Endothelial cell (in vitro differentiated cells): ENCODE data around the gene EML4. TPM values are rescaled to one million over a fixed set of nuclear protein-coding genes. Genes with fewer than 3 reads are reported as not detected.

Source experiments
- DNase-seq: peaks from one replicate; pipeline ENCODE4 v3.0.0; 2021; ENCODE audit warnings: low spot score
- H3K27ac Mint-ChIP-seq: one replicate; pipeline ENCODE4 v1.8.0; 2021; ENCODE audit warnings: mixed read lengths, inconsistent platforms; ENCODE audit not compliant: unreplicated experiment
- H3K27me3 Mint-ChIP-seq: one replicate; pipeline ENCODE4 v1.8.0; 2021; ENCODE audit warnings: mild to moderate bottlenecking, moderate library complexity, mixed read lengths, inconsistent platforms; ENCODE audit not compliant: unreplicated experiment
- H3K36me3 Mint-ChIP-seq: one replicate; pipeline ENCODE4 v1.8.0; 2021; ENCODE audit warnings: mild to moderate bottlenecking, low read depth, mixed read lengths, inconsistent platforms; ENCODE audit not compliant: unreplicated experiment
- H3K4me1 Mint-ChIP-seq: one replicate; pipeline ENCODE4 v1.8.0; 2021; ENCODE audit warnings: mild to moderate bottlenecking, mixed read lengths, inconsistent platforms; ENCODE audit not compliant: unreplicated experiment
- H3K4me3 Mint-ChIP-seq: one replicate; pipeline ENCODE4 v1.8.0; 2021; ENCODE audit warnings: mild to moderate bottlenecking, mixed read lengths, inconsistent platforms; ENCODE audit not compliant: unreplicated experiment
- H3K9me3 Mint-ChIP-seq: one replicate; pipeline ENCODE4 v1.8.0; 2021; ENCODE audit warnings: mixed read lengths, inconsistent platforms; ENCODE audit not compliant: unreplicated experiment
- CTCF ChIP-seq: fragments of 200-600 bp; sonication (generic); IDR thresholded peaks from one replicate; pipeline ENCODE4 v1.5.0; 2021; ENCODE audit warnings: antibody characterized with exemption; ENCODE audit not compliant: unreplicated experiment
- total RNA-seq: library from RNA; stranded (reverse); fragmentation: NEBNext Ultra II Directional; extraction: Animal tissue kit (Norgen Biotek cat#: 25700); gene quantifications from one replicate; pipeline ENCODE4 v1.2.1, GENCODE V29; 2021; ENCODE audit not compliant: unreplicated experiment

EML4 gene
- total RNA-seq, 1 donor from 2014 or later = 49.7 TPM

DNA sequence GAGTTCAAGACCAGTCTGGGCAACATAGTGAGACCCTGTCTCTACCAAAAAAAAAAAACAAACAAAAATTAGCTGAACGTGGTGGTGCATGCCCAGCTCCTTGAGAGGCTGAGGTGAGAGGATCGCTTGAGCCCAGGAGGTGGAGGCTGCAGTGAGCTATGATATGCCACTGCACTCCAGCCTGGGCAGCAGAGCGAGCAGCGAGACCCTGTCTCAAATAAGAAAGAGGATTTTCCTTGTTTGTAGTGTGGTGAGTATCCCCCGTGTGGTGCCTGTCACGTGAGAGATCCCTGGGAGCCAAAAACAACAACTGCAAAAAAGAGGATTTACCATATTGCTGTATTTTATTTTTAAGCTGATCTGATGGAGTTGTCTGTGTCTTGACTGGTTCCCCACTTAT is 9.2 kb downstream of the EML4 start:
- H3K36me3 Mint-ChIP-seq = no peaks in the 10 kb centered on the region
- H3K27me3 Mint-ChIP-seq = no peaks in the 10 kb centered on the region
- no peak overlapping the region for H3K27ac Mint-ChIP-seq
- no peaks in the 10 kb centered on the region for H3K9me3 Mint-ChIP-seq
- no peaks in the 10 kb centered on the region for H3K4me1 Mint-ChIP-seq
- H3K4me3 Mint-ChIP-seq = no peak overlapping the region
- DNase-seq = no peak
- TF ChIP-seq CTCF = no peak

GRCh38 chr2:42180300-42180699 is 11.1 kb downstream of the EML4 start:
- Mint-ChIP-seq H3K4me1 (no peaks in the 10 kb centered on the region), H3K36me3 (no peaks in the 10 kb centered on the region), H3K9me3 (no peaks in the 10 kb centered on the region), H3K4me3 (no peak overlapping the region), H3K27ac (no peak overlapping the region), H3K27me3 (no peaks in the 10 kb centered on the region)
- TF ChIP-seq CTCF = no peak
- no peak for DNase-seq

DNA sequence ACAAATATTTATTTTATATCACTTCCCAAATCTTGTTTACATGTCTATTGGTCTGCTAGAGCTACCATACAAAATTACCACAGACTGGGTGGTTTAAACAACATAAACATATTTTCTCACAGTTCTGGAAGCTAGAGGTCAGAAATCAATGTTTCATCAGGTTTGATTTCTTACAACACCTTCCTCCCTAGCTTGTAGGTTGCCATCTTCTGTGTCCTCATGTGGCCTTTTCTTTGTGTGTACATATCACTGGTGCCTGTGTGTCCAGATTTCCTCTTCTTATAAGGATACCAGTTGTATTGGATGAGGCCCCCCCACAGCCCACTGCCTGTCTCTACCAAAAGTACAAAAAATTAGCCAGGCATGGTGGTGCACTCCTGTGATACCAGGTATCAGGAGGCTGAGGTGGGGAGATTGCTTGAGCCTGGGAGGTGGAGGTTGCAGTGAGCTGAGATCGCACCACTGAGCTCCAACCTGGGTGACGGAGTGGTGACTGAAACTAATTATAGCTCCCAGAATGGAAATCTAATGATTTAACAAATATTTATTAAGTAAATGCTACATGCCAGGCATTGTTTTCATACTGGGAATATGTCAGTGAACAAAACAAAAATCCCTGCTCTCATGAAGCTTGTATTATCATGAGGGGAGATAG is 13.6 kb downstream of the EML4 start:
- Mint-ChIP-seq H3K36me3 (no peaks in the 10 kb centered on the region), H3K4me1 (no peaks in the 10 kb centered on the region), H3K4me3 (no peak overlapping the region), H3K27me3 (no peaks in the 10 kb centered on the region), H3K9me3 (no peaks in the 10 kb centered on the region), H3K27ac (no peak overlapping the region)
- no peak for TF ChIP-seq CTCF
- no peak for DNase-seq

DNA sequence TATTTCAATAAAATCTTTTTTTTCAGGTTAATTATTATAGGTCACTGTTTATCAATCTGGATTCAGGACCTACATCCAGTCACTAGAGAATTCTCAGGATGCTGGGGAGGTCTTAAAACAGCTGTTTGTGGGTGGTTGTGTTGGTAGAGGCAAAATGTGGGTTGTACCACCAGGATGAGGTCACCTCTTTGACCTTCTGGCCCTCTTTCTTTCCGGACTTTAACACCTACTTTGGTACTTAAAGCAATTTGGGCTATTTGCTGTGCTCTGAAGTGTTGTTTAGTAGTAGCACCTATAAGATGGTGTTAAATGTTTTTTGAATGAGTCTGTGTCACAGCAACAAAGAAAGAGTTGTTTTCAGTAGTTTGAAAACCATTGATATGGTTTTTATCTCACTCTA is 14.6 kb downstream of the EML4 start:
- DNase-seq = no peak
- H3K27ac Mint-ChIP-seq = no peak overlapping the region

More for the DNA sequence above, 14.6 kb downstream of the EML4 start:
- Mint-ChIP-seq H3K4me1 (no peaks in the 10 kb centered on the region), H3K36me3 (no peaks in the 10 kb centered on the region), H3K27me3 (no peaks in the 10 kb centered on the region), H3K9me3 (no peaks in the 10 kb centered on the region), H3K4me3 (no peak overlapping the region)
- TF ChIP-seq CTCF = no peak
